Kidney capillary endothelial cell (primary cell): Measurements from ENCODE around the gene AKAP6.

Experiments used
- DNase-seq: peaks from one replicate; pipeline ENCODE4 v3.0.0-alpha.2; 2018; ENCODE audit warnings: low spot score

AKAP6 gene

DNA sequence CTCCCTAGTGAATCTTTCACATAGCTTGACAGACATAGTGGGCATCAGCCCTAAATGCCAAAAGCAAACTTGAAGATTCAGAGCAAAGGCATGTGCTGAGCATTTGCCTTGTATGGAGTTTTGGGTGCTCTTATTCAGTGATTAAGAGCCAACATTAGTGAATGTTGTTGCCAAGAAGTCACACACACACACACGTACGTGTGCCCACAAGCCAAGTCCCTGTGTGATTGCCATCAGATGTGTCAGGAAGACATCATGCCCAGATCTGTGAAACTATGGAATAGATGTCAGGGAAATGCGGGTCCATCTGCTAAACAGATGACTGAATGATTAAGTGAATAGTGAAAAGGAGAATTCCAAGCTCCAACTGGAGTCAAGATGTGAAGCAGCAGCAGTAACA, 149.0 kb downstream of the AKAP6 start:
- DNase-seq: no peak

GRCh38 chr14:32480337-32480736, 151.2 kb downstream of the AKAP6 start:
- DNase-seq: peak; percentile 13

DNA sequence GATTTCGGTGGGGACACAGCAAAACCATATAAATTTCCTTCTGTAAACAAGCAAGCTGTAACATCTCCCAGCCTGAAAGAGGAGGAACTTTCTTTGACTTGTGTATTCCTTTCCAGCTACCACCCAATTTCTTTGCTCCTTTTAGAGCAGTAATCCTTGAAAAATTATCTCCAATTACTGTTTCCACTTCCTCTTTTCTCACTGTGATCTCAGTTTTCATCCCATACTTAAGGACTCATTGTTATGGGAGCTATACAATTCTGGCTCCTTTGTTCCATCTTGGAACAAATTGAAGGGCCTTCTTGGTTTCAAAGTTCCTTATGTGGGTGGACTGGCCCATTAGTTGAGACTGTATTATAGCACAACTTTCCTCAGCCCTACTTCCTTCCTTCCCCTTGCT, 152.6 kb downstream of the AKAP6 start:
- DNase-seq: no peak

GRCh38 chr14:32491416-32492016, 162.4 kb downstream of the AKAP6 start:
- DNase-seq: no peak

DNA sequence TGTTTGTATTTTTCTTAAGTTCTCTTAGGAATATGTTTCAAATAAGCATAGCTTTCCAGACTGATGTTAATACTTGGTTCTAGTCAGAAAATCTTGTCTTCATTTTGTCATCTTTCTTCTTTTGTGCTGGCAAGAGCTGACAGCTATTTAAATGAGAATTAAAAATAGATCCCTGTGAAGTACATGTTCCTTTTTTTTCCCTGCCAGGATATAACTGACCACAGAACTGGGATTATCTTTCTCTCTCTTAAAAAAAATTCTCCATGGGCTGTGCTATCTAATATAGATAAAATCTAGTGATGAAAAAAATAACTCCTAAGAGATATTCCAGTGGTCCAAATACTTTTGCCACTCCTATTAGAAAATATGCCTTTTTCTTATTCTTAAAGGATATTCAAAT, 163.4 kb downstream of the AKAP6 start:
- no peak for DNase-seq

DNA sequence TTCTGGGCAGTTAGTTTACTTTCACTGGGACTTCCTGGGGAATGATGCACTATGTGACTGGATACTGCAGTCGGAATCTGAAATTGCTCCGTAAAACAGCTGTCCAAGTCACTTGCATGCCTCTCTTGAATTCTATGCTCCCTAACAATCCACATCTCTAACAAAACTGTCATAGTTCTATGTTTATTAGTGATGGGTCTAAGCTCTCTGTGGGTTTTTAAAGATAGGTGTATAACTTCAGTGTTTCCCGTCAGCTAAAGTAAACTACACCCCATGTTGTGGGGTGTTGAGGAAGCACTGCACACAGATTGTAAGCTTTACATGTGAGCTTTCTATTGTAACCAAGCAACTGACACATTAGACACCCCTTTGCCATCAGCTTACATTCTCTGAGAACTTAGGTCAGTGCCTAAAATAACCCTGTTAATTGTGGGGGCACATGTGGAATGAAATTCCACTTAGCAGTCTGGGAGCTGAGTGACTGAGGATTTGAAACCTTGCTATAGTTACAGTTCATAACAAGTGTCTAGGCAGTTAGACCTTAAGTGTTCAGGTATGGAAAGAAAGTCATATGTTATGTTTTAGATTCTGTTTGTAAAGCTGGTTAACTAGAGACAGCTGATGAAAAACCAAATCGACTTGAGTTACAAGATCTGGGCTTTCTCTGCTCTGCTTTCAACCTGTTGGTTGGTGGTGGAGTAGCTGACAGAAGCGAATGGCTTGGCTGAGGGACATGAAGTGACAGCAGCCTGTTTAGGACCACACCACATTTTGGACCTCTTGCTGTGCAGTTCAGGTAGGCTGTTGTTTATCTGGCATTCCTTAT, 165.7 kb downstream of the AKAP6 start:
- no peak for DNase-seq

GRCh38 chr14:32495435-32495734, 166.3 kb downstream of the AKAP6 start:
- no peak for DNase-seq

DNA sequence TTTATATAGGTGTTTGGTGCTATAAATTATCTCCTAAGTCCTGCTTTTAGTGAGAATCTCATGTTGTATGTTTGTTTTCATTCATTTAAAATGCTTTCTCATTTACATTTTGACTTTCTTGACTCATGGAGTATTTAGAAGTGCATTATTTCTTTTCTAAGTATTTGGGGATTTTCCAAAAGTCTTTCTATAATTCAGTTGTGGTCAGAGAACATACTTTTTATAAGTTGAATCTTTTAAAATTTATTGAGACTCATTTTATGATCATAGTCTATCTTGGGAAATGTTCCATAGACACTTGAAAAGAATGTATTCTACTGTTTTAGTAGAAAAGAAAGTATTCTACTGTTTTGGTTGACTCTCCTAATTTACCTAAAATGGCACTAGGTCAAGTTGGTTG, 168.2 kb downstream of the AKAP6 start:
- DNase-seq: no peak

- DNase-seq: no peak
Measured at GRCh38 chr14:32507029-32507984, 178.2 kb downstream of the AKAP6 start.

DNA sequence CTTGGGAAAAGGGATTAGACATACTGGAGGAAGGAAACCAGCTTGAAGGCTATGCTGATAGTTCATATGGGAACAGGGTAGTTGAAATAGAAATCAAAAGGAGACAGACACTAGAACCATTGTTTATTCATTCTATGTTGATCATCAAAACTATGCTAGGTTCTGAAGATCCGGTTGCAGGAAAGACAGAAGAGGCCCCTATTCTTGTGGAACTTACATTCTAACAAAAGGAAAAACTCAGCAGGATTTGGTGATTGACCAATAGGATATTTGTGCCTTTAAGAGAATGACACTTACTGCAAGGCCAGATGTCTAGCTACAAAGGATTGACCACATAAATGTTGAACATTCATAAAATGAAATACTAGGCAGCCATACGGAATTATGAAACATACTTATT, 179.2 kb downstream of the AKAP6 start:
- DNase-seq: no peak

DNA sequence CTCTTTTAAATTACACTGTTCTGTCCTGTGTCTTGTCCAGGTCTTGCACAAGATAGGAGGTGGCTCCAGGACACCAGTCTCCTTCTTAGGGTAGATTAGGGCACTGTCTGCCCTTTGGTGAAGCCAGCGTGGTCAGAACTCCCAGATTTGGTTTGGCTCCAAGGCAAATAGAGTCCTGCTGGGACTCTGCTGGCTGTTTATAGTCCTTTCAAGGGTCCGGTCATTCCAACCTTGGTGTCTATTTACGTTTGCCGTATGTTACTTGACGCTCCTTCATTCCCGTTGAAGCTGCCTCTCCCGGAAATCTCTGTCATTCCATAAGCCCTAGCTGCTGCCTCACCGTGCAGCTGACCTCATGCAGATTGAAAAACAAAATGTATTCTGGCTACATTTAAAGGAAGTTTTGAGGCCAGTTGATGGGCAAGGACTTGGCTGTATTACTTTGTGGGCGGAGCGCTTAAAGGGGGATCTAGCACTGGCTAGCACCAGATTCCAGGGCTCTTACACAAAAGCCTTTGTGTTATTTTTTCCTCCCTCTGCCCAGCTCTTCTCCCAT, 180.6 kb downstream of the AKAP6 start:
- no peak for DNase-seq

DNA sequence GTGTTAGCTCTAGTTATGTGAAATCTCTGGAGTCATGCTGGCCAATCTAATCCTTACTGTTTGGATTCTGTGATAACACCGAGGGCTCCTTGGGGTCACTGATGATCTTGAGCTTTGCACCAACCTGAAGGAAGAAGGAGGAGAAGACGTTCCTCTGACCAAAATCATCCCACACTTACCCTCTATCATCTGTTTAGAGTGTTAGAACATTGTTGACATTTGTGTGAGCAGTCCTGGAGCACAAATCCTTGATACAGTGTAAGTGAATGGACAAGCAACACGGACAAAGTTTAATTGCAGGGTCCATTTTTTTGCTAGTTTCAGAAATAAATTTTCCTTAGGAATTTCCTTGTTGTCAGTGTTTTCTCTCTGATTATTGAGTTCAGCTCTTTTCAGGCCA, 181.7 kb downstream of the AKAP6 start:
- no peak for DNase-seq

- DNase-seq: no peak
Measured at GRCh38 chr14:32512348-32512747, 183.2 kb downstream of the AKAP6 start.

GRCh38 chr14:32512813-32513212, 183.7 kb downstream of the AKAP6 start:
- no peak for DNase-seq

- DNase-seq: no peak
Measured at GRCh38 chr14:32513571-32514009, 184.5 kb downstream of the AKAP6 start.

GRCh38 chr14:32514236-32514635, 185.1 kb downstream of the AKAP6 start:
- DNase-seq: no peak

DNA sequence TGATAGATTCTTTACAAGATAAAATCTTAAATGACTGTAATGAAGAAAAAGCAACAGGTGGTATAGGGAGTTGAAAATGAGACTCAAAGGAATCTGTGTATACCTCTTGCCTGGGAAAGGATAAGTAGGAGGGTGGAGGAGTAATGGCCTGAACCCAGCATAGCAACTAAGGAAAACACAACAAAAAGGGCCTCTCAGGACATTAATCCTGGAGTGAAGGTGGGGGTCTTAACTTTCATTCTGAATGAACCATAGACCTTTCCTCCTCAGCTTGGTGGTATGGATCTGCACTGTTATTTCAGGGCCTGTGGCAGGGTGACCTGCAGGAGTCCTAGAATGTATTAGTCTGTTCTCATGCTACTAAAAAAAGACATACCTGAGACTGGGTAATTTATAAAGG, 185.6 kb downstream of the AKAP6 start:
- DNase-seq: no peak

DNA sequence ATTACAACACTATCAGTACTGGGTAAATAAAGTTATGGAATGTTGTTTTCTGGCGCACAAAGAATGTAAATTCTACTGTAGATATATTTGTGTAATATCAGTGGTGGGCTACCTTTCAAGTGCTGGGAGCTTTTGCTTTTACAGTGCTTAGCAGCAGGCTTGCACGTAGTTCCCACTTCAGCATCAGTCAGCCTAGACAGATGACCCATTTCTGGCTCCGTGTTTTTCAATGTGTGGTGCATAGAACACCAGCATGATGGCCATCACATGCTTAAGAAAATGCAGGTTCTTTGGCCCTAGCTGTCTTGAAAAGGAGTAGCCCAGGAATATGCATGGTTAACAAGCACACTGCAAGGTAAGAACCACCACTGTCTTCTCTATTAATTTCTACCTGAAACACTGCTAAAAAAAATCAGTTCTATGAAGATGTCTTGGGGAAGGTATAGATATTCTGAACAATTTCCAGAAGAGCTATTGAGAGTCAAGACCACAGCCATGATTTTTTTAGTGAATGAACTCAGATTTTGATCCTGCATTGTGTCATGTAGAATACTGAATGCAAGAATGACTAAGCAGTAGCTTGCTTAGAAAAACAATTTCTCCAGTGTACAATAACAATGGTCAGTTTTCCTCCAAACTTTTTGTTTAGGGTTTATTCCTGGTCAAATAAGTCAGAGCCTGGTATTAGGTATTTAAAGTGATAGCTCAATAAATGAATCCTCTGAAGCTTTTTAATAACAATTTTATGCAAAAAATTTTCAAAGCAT, 195.7 kb downstream of the AKAP6 start:
- peak; percentile 27 for DNase-seq

GRCh38 chr14:32525591-32525990, 196.5 kb downstream of the AKAP6 start:
- DNase-seq: no peak

DNA sequence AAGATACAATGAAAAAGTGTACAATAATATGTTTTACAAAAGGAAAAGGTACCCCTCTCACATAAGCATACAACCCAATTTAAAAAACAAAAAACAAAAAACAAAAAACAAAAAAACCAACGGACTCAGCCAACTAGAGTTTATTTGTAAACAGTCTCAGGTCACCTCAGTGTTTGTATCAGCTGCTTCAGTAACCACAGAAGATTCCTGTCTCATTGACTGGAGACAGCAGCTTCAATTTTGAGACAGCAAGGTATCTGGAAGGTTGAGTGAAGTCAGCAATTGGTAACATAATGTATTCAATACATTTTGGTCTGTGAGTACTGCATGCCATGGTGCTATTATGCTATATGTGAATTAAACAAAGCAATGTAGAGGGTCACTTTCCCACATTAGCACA, 201.7 kb downstream of the AKAP6 start:
- DNase-seq: no peak

GRCh38 chr14:32531942-32532515, 202.9 kb downstream of the AKAP6 start:
- DNase-seq: no peak
